Measurements from ENCODE around the gene ZNF319. TPM values are rescaled to one million over a fixed set of nuclear protein-coding genes. Genes with fewer than 3 reads are reported as not detected.

The ZNF319 gene
- total and polyA plus RNA-seq, 2 donors from 2014 or later = 2.9 to 10.9 TPM

GRCh38 chr16:57970970-57971369, 29.5 kb downstream of the ZNF319 start, which contains the start of gene CNGB1:
Gene CNGB1 (minus strand): TSS chr16:57971128. CDS start chr16:57967286, 3,842 bp downstream.
- no peak for FAIRE-seq
- Histone ChIP-seq H3K4me3 (ENCODE audit: low read length in 3 of 3) (no peak within 1 kb of the TSS), H3K27ac (ENCODE audit: low read depth in 2 of 2, low read length in 2 of 2) (no peak within 1 kb of the TSS), H3K4me1 (ENCODE audit: control insufficient read depth in 2 of 3, insufficient read depth in 2 of 3, low read depth in 1 of 3, low read length in 3 of 3) (no peaks in the 10 kb centered on the region), H3K9me3 (ENCODE audit: control insufficient read depth in 2 of 3, insufficient read depth in 1 of 3, low read length in 3 of 3) (no peaks in the 10 kb centered on the region), H3K36me3 (ENCODE audit: control insufficient read depth in 2 of 3, insufficient read depth in 3 of 3, low read length in 3 of 3) (no peaks in the 10 kb centered on the region), H3K27me3 (ENCODE audit: control insufficient read depth, insufficient read depth, low read length) (no peaks in the 10 kb centered on the region), H3K9ac (ENCODE audit: low read length in 3 of 3) (no peak within 1 kb of the TSS)
- intact Hi-C loops (cut with DNase I) = no loop called here
- TF ChIP-seq, protein P1, sequence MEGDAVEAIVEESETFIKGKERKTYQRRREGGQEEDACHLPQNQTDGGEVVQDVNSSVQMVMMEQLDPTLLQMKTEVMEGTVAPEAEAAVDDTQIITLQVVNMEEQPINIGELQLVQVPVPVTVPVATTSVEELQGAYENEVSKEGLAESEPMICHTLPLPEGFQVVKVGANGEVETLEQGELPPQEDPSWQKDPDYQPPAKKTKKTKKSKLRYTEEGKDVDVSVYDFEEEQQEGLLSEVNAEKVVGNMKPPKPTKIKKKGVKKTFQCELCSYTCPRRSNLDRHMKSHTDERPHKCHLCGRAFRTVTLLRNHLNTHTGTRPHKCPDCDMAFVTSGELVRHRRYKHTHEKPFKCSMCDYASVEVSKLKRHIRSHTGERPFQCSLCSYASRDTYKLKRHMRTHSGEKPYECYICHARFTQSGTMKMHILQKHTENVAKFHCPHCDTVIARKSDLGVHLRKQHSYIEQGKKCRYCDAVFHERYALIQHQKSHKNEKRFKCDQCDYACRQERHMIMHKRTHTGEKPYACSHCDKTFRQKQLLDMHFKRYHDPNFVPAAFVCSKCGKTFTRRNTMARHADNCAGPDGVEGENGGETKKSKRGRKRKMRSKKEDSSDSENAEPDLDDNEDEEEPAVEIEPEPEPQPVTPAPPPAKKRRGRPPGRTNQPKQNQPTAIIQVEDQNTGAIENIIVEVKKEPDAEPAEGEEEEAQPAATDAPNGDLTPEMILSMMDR (IDR thresholded peaks at IDR 0.05; ENCODE audit: borderline replicate concordance, extremely low read depth, insufficient read depth) = no peak
- DNase-seq = peak in 3 of 5 donors; percentile 29 to 50 (median 37)

DNA sequence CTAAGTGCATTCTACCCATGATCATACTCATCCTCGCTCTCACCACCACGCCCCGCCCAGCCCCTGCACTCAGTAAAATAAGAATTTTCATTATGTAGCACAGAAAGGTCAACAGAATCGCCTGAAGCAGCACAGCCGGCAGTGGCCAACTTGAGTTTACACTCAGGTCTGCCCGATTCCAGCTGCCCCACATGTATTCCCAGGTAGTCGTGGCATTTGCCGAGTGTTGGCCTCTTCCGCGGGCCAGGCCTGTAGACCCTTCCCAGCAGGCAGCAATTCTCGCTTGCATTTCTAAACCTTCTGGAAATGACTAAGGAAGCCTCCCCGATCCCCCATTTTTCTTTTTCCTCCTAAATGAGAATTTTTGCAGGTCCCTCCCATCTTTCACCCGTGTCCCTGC, 30.2 kb downstream of the ZNF319 start:
- Histone ChIP-seq H3K4me3 (ENCODE audit: low read length in 3 of 3) (no peak overlapping the region), H3K27ac (ENCODE audit: low read depth in 2 of 2, low read length in 2 of 2) (no peak overlapping the region), H3K9me3 (ENCODE audit: control insufficient read depth in 2 of 3, insufficient read depth in 1 of 3, low read length in 3 of 3) (no peaks in the 10 kb centered on the region), H3K4me1 (ENCODE audit: control insufficient read depth in 2 of 3, insufficient read depth in 2 of 3, low read depth in 1 of 3, low read length in 3 of 3) (no peaks in the 10 kb centered on the region), H3K36me3 (ENCODE audit: control insufficient read depth in 2 of 3, insufficient read depth in 3 of 3, low read length in 3 of 3) (no peaks in the 10 kb centered on the region), H3K27me3 (ENCODE audit: control insufficient read depth, insufficient read depth, low read length) (no peaks in the 10 kb centered on the region), H3K9ac (ENCODE audit: low read length in 3 of 3) (no peak overlapping the region)
- TF ChIP-seq, protein P1 (IDR thresholded peaks at IDR 0.05; ENCODE audit: borderline replicate concordance, extremely low read depth, insufficient read depth) = no peak
- intact Hi-C loops (cut with DNase I) = no loop called here
- no peak for FAIRE-seq
- no peak for DNase-seq

DNA sequence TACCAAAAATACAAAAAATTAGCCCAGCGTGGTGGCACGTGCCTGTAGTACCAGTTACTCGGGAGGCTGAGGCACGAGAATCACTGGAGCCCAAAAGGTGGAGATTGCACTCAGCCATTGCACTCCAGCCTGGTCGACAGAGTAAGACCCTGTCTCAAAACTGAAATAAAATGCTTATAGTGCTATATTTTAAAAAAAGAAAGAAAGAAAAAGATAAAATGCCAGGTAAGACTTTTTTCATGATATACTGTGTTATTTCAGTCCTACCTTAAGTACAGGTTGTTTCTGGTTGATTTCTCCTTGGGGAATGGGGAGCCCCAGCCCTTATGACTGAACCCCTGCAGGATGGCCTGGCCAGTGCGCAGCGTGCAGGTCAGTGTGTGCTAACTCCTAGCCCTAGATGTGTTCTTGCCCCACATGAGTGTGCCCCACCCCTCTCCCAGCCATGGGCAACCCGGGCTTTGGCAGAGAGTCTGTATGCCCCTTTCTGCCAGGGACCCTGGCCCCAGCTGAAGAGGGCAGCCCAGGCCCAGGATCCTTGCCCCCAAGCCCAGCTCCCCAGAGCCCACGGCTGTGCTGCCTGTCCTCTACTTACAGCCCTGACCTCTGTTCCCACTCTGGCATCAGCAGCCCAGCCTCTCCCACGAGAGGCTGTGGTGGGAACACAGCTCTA, 30.9 kb downstream of the ZNF319 start:
- Histone ChIP-seq H3K27me3 (ENCODE audit: control insufficient read depth, insufficient read depth, low read length) (no peaks in the 10 kb centered on the region), H3K9me3 (ENCODE audit: control insufficient read depth in 2 of 3, insufficient read depth in 1 of 3, low read length in 3 of 3) (no peaks in the 10 kb centered on the region), H3K4me3 (ENCODE audit: low read length in 3 of 3) (no peak overlapping the region), H3K9ac (ENCODE audit: low read length in 3 of 3) (no peak overlapping the region), H3K4me1 (ENCODE audit: control insufficient read depth in 2 of 3, insufficient read depth in 2 of 3, low read depth in 1 of 3, low read length in 3 of 3) (no peaks in the 10 kb centered on the region), H3K36me3 (ENCODE audit: control insufficient read depth in 2 of 3, insufficient read depth in 3 of 3, low read length in 3 of 3) (no peaks in the 10 kb centered on the region), H3K27ac (ENCODE audit: low read depth in 2 of 2, low read length in 2 of 2) (no peak overlapping the region)
- DNase-seq = peak in 1 of 5 donors; percentile 38
- no peak for FAIRE-seq
- TF ChIP-seq, protein P1 (IDR thresholded peaks at IDR 0.05; ENCODE audit: borderline replicate concordance, extremely low read depth, insufficient read depth) = no peak
- intact Hi-C loops (cut with DNase I) = no loop called here
